Measurements from ENCODE around the gene SLC6A2.

The SLC6A2 gene

DNA sequence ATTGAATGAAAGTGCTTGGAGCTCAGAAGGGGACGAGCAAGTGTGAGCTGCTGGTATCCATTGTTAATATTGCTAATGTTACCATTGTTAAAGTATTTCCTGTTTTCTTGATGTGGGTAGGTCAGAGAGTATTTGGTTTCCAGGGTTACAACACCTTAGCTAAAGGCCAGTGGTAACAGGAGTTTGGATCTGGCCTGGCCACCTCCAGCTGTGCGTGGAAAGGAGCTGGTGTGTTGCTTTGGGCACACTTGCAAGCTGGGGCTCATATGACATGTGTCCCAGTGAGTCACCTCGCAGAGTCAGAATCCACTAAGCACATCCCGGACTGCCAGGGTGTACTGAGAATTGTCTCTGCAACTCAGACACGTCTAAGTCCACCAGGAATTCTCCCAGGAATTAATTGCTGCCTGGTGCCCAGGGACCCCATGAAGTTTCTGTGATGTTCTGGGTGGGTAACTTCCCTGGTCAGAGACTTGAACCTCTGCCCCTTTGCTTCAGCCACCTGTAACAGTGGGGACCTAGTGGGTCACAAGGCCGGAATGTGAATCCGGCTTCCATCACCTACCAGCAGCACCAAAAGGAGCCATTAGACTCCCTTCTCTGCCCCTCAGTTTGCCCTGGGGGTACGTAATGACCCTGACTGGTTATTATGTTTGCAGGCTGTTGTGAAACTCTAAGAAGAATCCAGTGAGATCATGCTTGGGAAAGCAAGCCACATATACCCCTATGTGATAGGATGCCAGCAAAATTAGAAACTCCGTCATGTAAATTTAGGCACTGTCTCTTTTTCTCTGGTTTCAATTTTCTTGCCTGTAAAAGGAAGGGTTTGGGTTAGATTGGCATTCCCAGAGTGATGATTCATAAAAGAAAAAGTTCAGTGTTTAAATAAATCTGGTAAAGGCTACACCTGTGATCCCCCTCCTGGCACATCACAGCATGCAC lies 12.8 kb downstream of the SLC6A2 start:
- peak; percentile 26 for DNase-seq (ENCODE audit: low read depth)
- TF ChIP-seq, protein P1, sequence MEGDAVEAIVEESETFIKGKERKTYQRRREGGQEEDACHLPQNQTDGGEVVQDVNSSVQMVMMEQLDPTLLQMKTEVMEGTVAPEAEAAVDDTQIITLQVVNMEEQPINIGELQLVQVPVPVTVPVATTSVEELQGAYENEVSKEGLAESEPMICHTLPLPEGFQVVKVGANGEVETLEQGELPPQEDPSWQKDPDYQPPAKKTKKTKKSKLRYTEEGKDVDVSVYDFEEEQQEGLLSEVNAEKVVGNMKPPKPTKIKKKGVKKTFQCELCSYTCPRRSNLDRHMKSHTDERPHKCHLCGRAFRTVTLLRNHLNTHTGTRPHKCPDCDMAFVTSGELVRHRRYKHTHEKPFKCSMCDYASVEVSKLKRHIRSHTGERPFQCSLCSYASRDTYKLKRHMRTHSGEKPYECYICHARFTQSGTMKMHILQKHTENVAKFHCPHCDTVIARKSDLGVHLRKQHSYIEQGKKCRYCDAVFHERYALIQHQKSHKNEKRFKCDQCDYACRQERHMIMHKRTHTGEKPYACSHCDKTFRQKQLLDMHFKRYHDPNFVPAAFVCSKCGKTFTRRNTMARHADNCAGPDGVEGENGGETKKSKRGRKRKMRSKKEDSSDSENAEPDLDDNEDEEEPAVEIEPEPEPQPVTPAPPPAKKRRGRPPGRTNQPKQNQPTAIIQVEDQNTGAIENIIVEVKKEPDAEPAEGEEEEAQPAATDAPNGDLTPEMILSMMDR (conservative IDR thresholded peaks at IDR 0.05; ENCODE audit: control insufficient read depth, insufficient read depth, low read depth, low read length), result no peak
- H3K4me3 ChIP-seq (ENCODE audit: control insufficient read depth, low read depth, low read length), result no peak overlapping the region

DNA sequence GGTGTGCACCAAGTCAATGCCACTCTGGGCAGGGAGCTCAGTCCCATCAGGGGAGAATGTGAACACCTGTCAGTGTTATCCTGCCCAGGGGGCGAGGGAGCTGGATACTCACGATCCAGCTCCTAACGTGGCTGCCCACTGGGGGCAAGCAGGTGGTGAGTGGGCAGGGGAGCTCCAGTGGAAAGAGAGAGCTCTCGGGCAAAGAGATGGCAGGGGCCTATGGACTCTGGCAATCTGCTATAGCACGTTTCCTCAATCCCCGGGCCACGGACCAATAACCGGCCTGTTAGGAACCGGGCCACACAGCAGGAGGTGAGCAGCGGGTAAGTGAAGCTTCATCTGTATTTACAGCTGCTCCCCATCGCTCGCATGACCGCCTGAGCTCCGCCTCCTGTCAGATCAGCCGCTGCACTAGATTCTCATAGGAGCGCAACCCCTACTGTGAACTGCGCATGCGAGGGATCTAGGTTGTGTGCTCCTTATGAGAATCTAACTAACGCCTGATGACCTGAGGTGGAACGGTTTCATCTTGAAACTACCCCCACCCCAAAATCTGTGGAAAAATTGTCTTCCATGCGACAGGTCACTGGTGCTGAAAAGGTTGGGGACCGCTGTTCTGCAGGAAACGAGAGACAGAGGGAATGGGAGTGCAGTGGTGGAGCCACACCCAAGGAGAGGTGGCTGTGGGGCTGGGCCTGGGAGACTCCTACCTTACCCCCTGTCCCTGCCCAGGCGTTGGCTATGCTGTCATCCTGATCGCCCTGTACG lies 15.6 kb downstream of the SLC6A2 start:
- no peak overlapping the region for H3K4me3 ChIP-seq (ENCODE audit: control insufficient read depth, low read depth, low read length)
- DNase-seq (ENCODE audit: low read depth), result no peak
- TF ChIP-seq, protein P1 (conservative IDR thresholded peaks at IDR 0.05; ENCODE audit: control insufficient read depth, insufficient read depth, low read depth, low read length), result no peak

DNA sequence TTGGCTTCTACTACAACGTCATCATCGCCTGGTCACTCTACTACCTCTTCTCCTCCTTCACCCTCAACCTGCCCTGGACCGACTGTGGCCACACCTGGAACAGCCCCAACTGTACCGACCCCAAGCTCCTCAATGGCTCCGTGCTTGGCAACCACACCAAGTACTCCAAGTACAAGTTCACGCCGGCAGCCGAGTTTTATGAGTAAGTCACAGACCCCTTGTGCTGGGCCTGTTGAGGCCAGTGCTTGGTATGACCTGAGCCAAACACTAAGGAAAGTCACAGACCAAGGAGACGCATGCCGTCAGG lies 16.1 kb downstream of the SLC6A2 start:
- DNase-seq (ENCODE audit: low read depth), result no peak
- TF ChIP-seq, protein P1 (conservative IDR thresholded peaks at IDR 0.05; ENCODE audit: control insufficient read depth, insufficient read depth, low read depth, low read length), result no peak
- H3K4me3 ChIP-seq (ENCODE audit: control insufficient read depth, low read depth, low read length), result no peak overlapping the region

DNA sequence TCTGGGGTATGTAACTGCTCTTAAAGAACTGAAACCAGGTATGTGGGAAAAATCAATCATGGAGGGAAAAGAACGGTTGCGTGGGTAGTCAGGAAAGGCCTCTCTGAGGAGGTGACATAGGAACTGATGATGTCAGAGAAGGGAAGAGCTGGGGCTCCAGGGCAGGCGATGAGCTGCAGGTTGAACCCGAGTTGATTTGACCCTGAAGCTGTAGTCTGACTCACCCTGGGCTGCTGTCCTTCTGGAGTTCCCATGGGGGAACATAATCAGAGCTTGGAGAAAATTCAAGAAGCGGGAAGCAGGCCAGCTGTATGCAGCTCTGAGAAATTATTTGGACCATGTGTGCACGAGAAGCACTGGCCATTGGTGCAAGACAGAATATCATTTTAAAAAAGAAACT lies 16.7 kb downstream of the SLC6A2 start:
- TF ChIP-seq, protein P1 (conservative IDR thresholded peaks at IDR 0.05; ENCODE audit: control insufficient read depth, insufficient read depth, low read depth, low read length), result no peak
- DNase-seq (ENCODE audit: low read depth), result peak; percentile 93

DNA sequence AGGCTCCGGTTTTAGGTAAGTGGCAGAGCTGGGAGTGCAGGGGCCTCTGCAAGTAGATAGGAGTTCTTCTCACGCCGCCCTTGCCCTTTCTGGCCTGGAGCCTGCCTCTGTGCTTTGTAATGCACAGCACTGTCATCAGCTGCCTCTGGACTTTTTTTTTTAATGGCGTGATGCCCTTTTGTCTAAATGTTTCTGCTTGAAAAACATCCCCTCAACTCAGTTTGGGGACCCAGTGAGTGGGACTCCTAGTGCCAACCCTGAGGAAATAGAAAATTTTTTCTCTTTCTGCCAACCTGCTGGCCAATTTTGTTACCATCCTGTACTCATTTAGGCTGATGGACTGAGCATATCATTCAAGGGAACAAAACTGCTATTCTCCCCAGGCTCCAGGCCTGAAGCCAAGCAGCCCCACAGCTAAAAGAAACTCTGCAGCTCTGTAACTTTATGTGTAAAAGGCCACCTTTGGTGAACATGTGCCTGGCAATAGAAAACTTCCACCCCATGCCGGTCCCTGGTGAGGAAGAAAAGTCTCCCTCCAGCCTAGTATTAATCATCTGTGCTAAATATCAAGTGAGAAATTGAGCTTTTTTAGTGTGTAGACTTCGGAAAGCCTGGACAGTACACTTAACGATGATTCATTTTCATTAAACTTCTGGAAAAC lies 22.5 kb downstream of the SLC6A2 start:
- TF ChIP-seq, protein P1 (conservative IDR thresholded peaks at IDR 0.05; ENCODE audit: control insufficient read depth, insufficient read depth, low read depth, low read length), result no peak
- H3K4me3 ChIP-seq (ENCODE audit: control insufficient read depth, low read depth, low read length), result no peak overlapping the region
- peak; percentile 38 for DNase-seq (ENCODE audit: low read depth)

More for the DNA sequence above, 16.7 kb downstream of the SLC6A2 start:
- H3K4me3 ChIP-seq (ENCODE audit: control insufficient read depth, low read depth, low read length), result no peak overlapping the region

DNA sequence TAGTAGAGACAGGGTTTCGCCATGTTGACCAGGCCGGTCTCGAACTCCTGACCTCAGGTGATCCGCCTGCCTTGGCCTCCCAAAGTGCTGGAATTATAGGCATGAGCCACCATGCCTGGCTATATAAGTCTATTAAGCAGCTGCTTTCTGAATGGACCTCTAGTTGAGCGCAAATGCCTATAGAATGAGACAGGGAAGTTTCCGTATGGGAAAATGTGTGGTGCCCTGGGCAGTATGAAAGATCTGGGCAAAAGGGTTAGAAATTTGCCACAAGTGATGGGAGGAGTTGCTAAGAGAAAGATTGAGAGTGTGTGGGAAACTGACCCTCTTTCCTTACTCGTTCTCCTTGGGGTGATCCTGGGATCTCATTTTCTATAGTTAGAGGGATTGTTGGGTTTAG lies 26.3 kb downstream of the SLC6A2 start:
- no peak overlapping the region for H3K4me3 ChIP-seq (ENCODE audit: control insufficient read depth, low read depth, low read length)
- DNase-seq (ENCODE audit: low read depth), result no peak

More for the DNA sequence above, 26.3 kb downstream of the SLC6A2 start:
- TF ChIP-seq, protein P1 (conservative IDR thresholded peaks at IDR 0.05; ENCODE audit: control insufficient read depth, insufficient read depth, low read depth, low read length), result no peak

Measured in fibroblast of mammary gland (primary cell).